Measurements from ENCODE around the gene OR10AD1.
A peak's percentile ranks its signal among the peaks of the same experiment; 100 is the strongest.
"Not testable (repeated sequence)": the region's sequence is repeated elsewhere in the genome, so short reads cannot be mapped to it uniquely, and the experiment has no call there.

The OR10AD1 gene

GRCh38 chr12:48164451-48164850, 38.6 kb downstream of the OR10AD1 start:
- no peak for FAIRE-seq
- no peak for DNase-seq (ENCODE audit: insufficient read length, low spot score)

- no peak for FAIRE-seq
Measured at GRCh38 chr12:48163150-48163747, 39.8 kb downstream of the OR10AD1 start.

GRCh38 chr12:48160807-48161206, 42.3 kb downstream of the OR10AD1 start:
- DNase-seq (ENCODE audit: insufficient read length, low spot score) (no peak), FAIRE-seq (no peak)

More at GRCh38 chr12:48163150-48163747, 39.8 kb downstream of the OR10AD1 start:
- no peak for DNase-seq (ENCODE audit: insufficient read length, low spot score)

GRCh38 chr12:48160046-48160445, 43.0 kb downstream of the OR10AD1 start:
- DNase-seq (ENCODE audit: insufficient read length, low spot score) (no peak), FAIRE-seq (no peak)

DNA sequence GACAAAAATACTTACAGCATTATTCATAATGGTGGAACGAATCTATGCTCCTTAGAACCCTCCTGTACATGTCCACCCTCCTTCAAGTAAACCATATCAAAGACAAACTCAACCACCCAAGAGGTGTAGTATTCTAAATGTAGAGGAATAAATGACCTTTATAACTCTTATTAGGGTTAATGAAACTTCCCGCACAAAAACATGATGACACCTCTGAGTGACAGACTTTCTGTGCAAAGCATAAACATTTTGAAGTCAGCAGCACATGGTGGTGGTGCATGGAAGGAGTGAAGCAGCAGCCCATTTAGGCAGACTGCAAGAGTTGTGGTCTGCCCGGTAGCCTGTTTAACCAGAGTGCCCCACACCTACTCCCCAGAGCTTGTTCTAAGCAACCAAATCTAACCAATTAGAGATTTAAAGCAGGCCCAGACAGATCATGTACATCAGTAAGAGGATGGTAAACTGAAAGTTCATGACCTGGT, 45.2 kb downstream of the OR10AD1 start:
- FAIRE-seq (peak; percentile 11), DNase-seq (ENCODE audit: insufficient read length, low spot score) (no peak)

- DNase-seq (ENCODE audit: insufficient read length, low spot score), result peak; percentile 82
- FAIRE-seq, result peak; percentile 99
Measured at GRCh38 chr12:48157018-48157888, 45.8 kb downstream of the OR10AD1 start, which contains the start of gene ASB8. Gene ASB8, minus strand, starts transcription at chr12:48157515. Its CDS starts 4,019 bp downstream, at chr12:48153496.

DNA sequence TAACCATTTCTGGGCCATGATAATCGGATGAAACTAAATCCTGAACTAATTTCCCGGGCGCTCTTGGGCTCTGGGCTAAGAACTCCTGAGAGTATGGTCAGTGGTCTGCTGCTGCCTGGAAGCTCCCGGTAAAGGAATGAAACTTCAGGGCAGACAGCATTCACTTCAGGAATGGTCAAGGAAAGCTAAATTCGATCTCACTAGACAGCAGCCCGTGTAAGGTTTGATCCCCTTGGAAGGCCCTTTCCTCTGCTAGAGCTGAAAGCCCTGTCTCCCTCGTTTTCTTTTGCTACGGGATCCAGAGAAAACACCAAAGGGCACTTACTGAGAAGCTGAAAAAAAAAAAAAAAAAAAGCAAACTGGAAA, 46.5 kb downstream of the OR10AD1 start:
- DNase-seq (ENCODE audit: insufficient read length, low spot score) (no peak), FAIRE-seq (no peak)

DNA sequence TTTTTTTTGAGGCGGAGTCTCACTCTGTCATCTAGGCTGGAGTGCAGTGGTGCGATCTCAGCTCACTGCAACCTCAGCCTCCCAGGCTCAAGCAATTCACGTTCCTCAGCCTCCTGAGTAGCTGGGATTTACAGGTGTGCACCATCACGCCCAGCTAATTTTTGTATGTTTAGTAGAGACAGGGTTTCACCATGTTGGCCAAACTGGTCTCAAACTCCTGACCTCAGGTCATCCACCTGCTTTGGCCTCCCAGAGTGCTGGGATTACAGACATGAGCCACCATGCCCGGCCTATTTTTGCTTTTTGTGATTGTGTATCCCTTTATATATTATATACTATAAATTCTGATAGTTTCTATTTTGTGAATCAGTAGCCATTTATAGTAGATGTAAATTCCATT, 47.3 kb downstream of the OR10AD1 start:
- not testable (repeated sequence) for DNase-seq (ENCODE audit: insufficient read length, low spot score); FAIRE-seq

Measured in GM19239 (cell line).